ENCODE data around the gene TTC28.

DNA sequence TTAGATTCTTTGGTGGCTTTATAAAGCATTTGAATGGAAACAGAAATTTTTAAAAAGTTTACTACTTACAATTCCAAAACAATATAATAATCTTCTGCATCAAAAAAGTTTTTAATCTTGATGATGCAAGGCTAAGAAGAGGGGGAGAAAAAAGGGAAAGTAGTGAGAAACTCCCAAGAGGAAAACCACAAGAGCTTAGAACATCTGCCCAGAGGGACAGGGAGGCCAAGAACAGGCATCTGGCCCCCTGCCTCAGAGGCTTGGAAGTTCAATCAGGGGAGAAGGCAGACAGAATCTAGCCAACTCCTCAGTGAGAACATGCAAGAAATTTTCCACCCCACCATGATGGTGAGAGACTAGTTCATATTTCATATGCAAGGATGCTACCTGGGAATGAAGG lies 23.8 kb upstream of the TTC28 start:
- TF ChIP-seq GATA2 (IDR thresholded peaks at IDR 0.05; ENCODE audit: insufficient read depth, insufficient read length, low read depth, low read length) (no peak), FOS (IDR thresholded peaks at IDR 0.05; ENCODE audit: borderline replicate concordance, insufficient read depth, low read length) (no peak), POLR2A (IDR thresholded peaks at IDR 0.05; ENCODE audit: low read depth, low read length) (no peak), POLR2AphosphoS5 (IDR thresholded peaks at IDR 0.05; ENCODE audit: insufficient read depth, low read depth, low read length) (no peak)
- TF ChIP-seq, protein P1, sequence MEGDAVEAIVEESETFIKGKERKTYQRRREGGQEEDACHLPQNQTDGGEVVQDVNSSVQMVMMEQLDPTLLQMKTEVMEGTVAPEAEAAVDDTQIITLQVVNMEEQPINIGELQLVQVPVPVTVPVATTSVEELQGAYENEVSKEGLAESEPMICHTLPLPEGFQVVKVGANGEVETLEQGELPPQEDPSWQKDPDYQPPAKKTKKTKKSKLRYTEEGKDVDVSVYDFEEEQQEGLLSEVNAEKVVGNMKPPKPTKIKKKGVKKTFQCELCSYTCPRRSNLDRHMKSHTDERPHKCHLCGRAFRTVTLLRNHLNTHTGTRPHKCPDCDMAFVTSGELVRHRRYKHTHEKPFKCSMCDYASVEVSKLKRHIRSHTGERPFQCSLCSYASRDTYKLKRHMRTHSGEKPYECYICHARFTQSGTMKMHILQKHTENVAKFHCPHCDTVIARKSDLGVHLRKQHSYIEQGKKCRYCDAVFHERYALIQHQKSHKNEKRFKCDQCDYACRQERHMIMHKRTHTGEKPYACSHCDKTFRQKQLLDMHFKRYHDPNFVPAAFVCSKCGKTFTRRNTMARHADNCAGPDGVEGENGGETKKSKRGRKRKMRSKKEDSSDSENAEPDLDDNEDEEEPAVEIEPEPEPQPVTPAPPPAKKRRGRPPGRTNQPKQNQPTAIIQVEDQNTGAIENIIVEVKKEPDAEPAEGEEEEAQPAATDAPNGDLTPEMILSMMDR (IDR thresholded peaks at IDR 0.05; ENCODE audit: extremely low read depth in 1 of 2, insufficient read depth in 1 of 2, low read depth in 1 of 2, low read length in 2 of 2) = no peak

Measured in endothelial cell of umbilical vein (primary cell).